K562 (cell line): ENCODE data around the gene CYP4F11. TPM values are rescaled to one million over a fixed set of nuclear protein-coding genes. Genes with fewer than 3 reads are reported as not detected.

Source experiments
- RCOR1 ChIP-seq, 2 experiments: IDR thresholded peaks; 2 replicates each; pipeline ENCODE4 v1.6.1; 2012; ENCODE audit warnings: low read depth in 2 of 2, low read length in 2 of 2, borderline replicate concordance in 1 of 2, improper control_type of control experiment in 1 of 2
- polyA plus RNA-seq, 8 experiments: library from polyadenylated mRNA; depleted of rRNA in 4 of 8; stranded (reverse) in 5 of 8; unstranded in 3 of 8; fragments of >200 nt; fragmentation: Nextera tagmentation in 2 of 8; fragmentation: Illumina TruSeq in 1 of 8; extraction: Ambion mirVana in 2 of 8; extraction: Trizol in 1 of 8; gene quantifications; 2 replicates each; pipeline versions ENCODE4 v1.2.1 to v1.2.3, GENCODE V29; 2011 to 2014; ENCODE audit warnings: inconsistent platforms in 1 of 8, missing spikeins in 1 of 8
- total RNA-seq, 7 experiments: library from RNA; depleted of rRNA in 6 of 7; stranded (reverse); fragments of >200 nt in 6 of 7; fragmentation: Illumina TruSeq in 2 of 7; extraction: Trizol in 2 of 7; gene quantifications; 2 replicates each; pipeline versions ENCODE4 v1.2.1 to v1.2.3, GENCODE V29; 2011 to 2021; ENCODE audit warnings: low replicate concordance in 1 of 7
- TF ChIP-seq, protein P1 (sequence below), 2 experiments: fragments of 450-650 bp; formaldehyde crosslinking in 1 of 2; IDR thresholded peaks; 2 replicates each; pipeline versions ENCODE4 v1.4.0 to v1.6.1; 2014 to 2020; ENCODE audit warnings: mild to moderate bottlenecking in 2 of 2, borderline replicate concordance in 1 of 2, low read depth in 1 of 2

CYP4F11 gene
- total and polyA plus RNA-seq, 9 of the 15 experiments (the other 6 are each of a cell fraction or from before 2014, with no cell fraction given), result 0.03 TPM; not detected in 8

DNA sequence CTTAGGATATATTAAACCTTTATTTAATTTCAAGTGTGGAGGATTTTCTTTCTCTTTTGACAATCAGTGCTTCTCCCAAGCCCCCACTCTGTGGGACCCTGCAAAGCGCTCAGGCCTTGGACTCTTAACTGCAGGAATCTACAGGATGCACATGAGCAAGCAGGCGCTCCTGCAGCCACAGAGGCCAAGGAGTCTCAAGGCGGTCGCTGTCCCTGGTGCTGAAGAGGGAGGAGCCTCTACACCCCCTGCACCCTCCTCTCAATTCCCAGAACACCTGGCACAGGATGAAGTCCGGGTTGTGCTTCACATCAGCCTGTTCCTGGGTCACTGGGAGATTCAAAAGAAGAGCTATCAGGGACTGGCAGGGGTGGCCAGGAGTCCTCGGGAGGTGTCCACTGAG is 28.0 kb upstream of the CYP4F11 start (continued):
- TF ChIP-seq, protein P1, sequence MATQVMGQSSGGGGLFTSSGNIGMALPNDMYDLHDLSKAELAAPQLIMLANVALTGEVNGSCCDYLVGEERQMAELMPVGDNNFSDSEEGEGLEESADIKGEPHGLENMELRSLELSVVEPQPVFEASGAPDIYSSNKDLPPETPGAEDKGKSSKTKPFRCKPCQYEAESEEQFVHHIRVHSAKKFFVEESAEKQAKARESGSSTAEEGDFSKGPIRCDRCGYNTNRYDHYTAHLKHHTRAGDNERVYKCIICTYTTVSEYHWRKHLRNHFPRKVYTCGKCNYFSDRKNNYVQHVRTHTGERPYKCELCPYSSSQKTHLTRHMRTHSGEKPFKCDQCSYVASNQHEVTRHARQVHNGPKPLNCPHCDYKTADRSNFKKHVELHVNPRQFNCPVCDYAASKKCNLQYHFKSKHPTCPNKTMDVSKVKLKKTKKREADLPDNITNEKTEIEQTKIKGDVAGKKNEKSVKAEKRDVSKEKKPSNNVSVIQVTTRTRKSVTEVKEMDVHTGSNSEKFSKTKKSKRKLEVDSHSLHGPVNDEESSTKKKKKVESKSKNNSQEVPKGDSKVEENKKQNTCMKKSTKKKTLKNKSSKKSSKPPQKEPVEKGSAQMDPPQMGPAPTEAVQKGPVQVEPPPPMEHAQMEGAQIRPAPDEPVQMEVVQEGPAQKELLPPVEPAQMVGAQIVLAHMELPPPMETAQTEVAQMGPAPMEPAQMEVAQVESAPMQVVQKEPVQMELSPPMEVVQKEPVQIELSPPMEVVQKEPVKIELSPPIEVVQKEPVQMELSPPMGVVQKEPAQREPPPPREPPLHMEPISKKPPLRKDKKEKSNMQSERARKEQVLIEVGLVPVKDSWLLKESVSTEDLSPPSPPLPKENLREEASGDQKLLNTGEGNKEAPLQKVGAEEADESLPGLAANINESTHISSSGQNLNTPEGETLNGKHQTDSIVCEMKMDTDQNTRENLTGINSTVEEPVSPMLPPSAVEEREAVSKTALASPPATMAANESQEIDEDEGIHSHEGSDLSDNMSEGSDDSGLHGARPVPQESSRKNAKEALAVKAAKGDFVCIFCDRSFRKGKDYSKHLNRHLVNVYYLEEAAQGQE (IDR thresholded peaks at IDR 0.05; ENCODE audit: borderline replicate concordance), result peak; percentile 98
- TF ChIP-seq, protein P1 (CRISPR knock-in tag; IDR thresholded peaks at IDR 0.05; ENCODE audit: low read depth), result peak; percentile 91
- peak in 1 of 2 experiments; percentile 63; a peak in 1 of 4 replicates for TF ChIP-seq RCOR1 (IDR thresholded peaks at IDR 0.05; ENCODE audit: borderline replicate concordance in 1 of 2, low read depth in 2 of 2, low read length in 2 of 2)
- TF ChIP-seq, all 486 proteins: peak for 14
